GM13976 (cell line): ENCODE results near the gene EPHA6.

Experiments used
- DNase-seq: peaks from one replicate; pipeline ENCODE4 v3.0.0; 2012; ENCODE audit warnings: low spot score
- in situ Hi-C: fragments of 300-500 bp; cut with MboI; formaldehyde crosslinking; loops from one replicate; pipeline ENCODE4 v1.12.0; 2022; ENCODE audit warnings: low sequenced_read_pairs, mixed read lengths, inconsistent platforms; ENCODE audit not compliant: unreplicated experiment
- TF ChIP-seq, protein P1 (sequence below): IDR thresholded peaks from 2 replicates; pipeline ENCODE4 v1.5.1; 2012; ENCODE audit warnings: borderline replicate concordance, mild to moderate bottlenecking; ENCODE audit not compliant: insufficient read depth; ENCODE audit errors: extremely low read depth, missing control alignments, control extremely low read depth

EPHA6 gene

GRCh38 chr3:97721446-97721845, 907.1 kb downstream of the EPHA6 start:
- no peak for DNase-seq
- TF ChIP-seq, protein P1, sequence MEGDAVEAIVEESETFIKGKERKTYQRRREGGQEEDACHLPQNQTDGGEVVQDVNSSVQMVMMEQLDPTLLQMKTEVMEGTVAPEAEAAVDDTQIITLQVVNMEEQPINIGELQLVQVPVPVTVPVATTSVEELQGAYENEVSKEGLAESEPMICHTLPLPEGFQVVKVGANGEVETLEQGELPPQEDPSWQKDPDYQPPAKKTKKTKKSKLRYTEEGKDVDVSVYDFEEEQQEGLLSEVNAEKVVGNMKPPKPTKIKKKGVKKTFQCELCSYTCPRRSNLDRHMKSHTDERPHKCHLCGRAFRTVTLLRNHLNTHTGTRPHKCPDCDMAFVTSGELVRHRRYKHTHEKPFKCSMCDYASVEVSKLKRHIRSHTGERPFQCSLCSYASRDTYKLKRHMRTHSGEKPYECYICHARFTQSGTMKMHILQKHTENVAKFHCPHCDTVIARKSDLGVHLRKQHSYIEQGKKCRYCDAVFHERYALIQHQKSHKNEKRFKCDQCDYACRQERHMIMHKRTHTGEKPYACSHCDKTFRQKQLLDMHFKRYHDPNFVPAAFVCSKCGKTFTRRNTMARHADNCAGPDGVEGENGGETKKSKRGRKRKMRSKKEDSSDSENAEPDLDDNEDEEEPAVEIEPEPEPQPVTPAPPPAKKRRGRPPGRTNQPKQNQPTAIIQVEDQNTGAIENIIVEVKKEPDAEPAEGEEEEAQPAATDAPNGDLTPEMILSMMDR: no peak
- in situ Hi-C loops: loop anchor here (25.0 kb wide), 1 partner anchor 859 kb away; no protein-coding TSS in a partner anchor

DNA sequence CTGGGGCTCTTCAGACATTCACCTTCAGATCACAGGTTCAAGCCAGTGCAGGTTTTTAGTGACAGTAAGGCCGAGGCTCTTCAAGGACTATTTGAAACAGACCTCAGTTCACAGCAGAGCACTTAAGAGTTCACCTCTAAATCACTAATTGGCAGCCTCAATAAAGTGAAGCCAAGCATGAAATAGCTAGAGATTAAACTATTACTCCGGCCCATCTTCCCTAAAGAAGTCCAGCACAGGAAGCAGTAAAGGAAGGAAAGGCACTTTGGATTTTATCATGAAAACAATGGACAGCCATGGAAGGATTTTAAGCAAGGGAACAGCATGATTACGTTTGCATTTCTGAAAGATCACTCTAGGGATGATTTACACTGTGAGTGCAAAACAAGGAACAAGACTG, 922.5 kb downstream of the EPHA6 start:
- TF ChIP-seq, protein P1: no peak
- in situ Hi-C loops: no loop called here
- no peak for DNase-seq

- TF ChIP-seq, protein P1: no peak
- in situ Hi-C loops: no loop called here
These were observed 924.4 kb downstream of the EPHA6 start for GRCh38 chr3:97738761-97739160.

DNA sequence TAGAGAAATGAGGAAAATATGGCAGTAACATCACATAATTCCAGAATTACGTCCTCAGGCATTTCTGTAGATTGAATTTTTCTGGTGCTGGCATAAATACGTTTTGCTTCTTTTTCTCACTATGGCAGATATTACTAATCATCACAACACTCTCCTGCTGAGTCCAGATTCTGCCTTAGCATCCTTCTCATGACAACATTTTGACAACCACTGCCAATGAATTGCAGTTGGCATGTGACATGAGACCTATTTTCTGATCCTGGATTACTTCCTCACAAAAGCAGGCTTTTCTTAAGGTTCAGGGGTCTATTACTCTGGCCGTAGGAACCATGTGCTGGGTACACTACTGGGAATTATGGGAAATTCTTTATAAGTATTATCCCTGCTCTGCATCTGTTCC, 927.6 kb downstream of the EPHA6 start:
- TF ChIP-seq, protein P1: no peak
- DNase-seq: no peak
- in situ Hi-C loops: no loop called here

More at GRCh38 chr3:97738761-97739160, 924.4 kb downstream of the EPHA6 start:
- no peak for DNase-seq

DNA sequence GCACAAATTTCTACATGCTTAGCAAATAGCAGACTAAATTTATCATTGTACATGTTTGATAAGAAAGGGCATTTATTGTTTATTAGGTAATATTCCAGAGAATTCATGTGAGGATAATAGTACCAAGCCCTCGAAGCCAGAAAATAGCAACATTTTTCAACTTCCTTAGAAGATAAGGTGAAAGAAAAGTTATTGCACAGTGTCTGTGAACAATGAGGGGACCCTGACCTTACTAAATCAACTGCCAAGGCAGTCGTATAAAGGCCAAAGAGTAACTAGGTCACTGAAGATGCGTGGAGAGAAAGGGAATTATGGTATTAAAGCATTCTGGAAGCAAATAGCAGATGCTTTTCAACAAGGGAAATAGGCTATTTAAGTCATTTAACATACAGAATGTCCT, 929.9 kb downstream of the EPHA6 start:
- TF ChIP-seq, protein P1: no peak
- in situ Hi-C loops: no loop called here
- DNase-seq: no peak

GRCh38 chr3:97763586-97764406, 949.4 kb downstream of the EPHA6 start:
- TF ChIP-seq, protein P1: no peak
- in situ Hi-C loops: no loop called here
- DNase-seq: no peak
